Stimulated activated CD4-positive, alpha-beta T cell treated with anti-CD3 and anti-CD28 coated beads, Interleukin-12 subunit alpha, Interleukin-12 subunit beta, amount 100 ng/mL, for 24 hours (primary cell): Measurements from ENCODE around the gene RTL1.

Experiments used
- DNase-seq, 2 experiments: peaks; one replicate each; pipeline ENCODE4 v3.0.0-alpha.2; 2020; ENCODE audit warnings: low read depth in 2 of 2

The RTL1 gene

DNA sequence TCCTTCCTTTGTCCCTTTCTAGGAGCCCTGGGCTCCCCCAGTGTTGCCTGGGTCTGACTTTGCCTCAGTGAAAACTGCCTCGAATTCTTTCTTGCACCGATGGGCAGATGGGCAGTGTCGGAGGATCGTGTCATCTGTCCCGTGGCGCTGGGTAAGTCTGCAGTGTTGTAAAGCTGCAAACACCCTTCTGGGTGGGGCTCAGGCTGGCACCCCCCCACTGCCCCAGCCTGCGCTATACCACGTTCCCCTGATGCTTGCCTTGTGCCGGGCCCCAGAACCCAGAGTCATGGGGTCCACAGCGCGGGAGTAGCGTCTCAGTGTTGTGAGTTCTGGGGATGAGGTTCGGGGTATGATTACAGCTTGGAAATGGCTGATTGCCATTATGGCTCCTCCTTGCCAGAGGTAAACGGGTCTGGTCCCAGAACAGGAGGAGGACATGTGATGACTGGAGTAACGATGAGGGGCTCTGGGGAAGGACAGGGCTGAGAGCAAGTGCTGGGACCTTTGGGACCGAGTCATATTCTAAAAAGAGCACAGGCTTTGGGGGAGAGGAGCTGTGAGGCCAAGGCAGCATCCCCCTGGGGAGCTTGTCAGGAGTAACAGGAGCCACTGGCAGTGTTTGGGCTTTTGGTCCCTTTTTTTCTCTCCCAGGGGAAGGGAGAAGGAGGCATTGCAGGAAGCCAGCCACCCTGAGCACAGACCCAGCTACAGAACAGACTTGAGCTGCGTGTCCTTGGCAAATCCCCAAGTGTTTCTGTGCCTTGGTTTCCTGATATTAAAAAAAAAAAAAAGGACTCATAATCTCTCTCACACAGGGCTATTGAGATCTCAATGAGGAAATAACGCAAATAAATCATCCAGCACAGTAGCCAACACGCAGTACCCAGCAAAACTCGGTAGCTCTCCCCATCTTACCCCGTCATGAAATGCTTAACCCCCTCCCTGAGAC is 4.3 kb downstream of the RTL1 start:
- no peak for DNase-seq

DNA sequence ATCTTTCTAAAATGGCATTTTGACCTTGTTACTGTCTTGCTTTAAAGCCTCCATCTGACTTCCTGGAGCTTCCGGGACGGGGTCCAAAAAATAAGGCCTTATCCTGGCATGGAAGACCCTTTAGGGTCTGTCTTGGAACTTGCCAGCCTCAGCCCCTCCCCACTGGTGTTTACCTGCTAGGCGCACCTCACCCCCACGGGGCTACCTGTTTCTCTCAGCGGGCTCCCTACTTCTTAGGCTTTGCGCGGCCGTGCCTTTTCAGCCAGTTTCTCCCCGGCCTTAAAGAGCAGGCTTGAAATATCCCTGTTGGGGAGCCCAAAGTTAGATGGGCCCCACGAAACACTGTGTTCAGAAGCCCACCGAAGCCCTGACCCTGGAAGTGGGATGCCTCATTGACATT is 5.1 kb downstream of the RTL1 start:
- DNase-seq, result no peak

DNA sequence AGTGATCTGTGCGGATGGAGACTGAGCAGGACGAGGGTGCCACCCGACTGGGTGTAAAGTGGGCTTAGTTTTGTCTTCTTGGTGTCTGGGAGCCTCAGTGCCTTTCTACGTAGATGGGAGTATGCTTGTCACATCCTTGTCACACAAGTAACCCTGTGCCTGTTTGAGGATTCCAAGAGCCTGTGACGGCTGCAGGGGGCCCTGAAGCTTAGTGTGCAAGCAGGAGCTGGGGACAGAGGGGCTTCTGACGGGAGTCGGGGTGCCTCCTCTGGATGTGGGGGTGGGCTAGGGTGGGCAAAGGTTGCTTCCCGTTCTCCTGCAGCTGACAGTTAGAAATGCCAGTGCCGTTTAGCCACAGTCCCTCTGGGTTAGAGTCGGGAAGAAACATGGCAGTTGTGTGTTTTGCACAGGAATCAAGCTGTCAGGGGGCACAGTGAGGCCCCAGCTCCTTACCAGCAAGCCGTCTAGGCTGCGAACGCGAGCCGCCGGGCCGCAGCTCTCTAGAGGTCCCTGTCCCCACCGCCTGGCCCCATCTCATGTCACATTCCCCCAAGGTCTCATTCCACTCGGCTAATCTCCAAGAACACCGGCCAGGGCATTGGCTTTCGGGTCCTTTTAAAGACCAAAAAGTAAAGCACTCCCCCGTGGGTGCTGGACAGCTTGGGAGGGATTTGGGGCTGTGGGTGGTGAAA is 7.0 kb downstream of the RTL1 start:
- DNase-seq, result no peak

DNA sequence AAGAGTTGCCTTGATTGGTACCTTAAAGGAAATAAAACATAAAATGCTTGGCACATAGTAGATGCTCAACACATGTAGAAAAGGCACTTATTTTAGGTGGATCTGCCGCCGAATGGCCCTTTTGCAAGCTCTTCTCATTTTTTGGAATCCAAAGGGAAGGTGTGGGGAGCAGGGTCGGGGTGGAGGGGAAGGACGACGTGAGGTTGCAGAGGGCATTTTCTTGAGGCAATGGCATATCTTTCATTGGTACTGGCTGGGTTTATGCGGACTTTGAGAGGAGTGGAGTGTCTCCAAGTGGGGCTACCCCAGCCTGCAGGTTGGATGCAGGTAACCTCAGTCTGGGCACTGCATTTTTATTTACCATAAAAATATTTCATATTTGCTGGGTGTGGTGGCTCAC is 8.1 kb downstream of the RTL1 start:
- DNase-seq, result no peak

DNA sequence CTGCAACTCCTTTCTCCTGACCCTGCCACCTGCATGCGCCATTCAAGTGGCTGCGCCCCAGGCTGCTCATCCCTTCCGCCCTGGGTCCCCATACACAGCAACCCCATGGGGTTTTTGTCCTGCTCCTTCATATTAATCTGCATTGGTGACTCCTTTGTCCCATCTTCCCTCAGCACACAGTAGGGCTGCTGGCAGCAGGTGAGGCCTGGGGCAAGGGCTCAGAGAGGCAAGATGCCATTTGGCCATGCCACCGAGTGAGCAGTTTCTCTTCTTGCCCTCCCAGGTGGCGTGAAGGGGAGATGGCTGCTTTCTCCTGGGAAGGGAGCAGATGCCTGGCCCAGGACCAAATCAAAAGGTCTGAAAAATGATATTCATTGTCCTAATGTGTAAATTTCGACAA is 9.1 kb downstream of the RTL1 start:
- no peak for DNase-seq

DNA sequence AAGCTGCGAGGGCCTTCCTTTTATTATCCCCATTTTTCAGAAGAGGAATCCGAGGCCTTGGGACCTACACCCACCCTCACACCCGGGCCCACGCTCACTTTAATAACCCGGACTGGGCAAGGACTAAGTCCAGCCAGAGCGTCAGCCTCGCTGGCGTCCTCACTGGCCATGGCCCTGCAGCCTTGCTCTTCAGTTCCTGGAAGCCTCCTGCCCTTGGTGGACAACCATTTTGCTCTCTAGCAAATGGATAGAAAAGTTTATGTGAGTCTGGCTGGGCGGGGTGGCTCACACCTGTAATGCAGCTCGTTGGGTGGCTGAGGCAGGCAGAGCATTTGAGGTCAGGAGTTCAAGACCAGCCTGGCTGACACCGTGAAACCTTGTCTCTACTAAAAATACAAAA is 9.8 kb downstream of the RTL1 start:
- DNase-seq, result no peak

DNA sequence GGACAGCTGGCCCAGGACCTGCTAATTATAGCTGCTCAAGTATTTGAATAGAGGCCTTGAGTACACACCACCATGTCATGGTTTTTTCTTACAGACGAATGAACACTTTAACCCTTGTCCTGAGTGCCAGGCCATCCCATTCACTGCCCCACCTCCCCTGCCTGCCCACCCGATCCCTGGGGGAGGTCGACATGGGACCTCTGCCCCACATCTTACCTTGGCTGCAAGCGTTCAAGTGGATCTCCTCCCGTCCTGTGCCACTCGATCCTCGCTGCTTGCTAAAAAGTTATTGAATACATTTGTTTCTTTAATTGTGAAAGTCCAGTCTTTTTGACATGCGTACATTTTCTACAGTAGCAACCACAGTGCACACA is 10.3 kb downstream of the RTL1 start:
- no peak for DNase-seq

DNA sequence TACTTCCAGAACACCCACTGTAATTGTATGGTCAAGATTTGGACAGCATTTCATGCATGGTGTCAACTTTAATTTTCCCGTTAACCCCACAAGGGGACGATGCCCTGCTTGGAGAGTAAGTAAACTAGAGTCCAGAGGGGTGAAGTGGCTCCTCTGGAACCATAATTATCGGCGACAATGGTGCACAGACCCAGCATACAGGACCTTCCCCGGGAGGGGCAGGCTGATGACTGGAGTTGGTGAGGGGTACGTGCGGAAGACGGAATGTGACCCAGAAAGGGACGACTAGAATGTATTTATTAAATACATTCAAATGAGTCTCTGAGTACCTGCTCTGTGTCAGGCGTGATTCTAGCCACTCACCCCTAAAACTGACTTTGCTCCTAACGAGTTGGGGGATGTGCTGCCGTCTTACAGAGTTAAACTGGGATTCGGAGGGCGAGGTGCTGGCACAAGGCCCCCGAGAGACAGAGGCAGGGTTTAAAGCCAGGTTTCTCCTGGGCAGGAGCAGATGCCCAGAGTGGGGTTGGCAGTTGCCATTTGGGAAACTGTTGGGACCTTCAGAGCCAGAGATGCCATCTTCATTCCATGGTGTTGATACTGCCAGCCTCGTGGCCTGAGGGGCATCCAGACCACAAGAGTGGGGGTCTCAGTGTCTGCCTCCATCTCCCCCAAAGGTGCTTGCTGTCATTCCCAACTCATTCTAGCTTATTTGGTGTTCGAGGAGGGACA is 10.9 kb downstream of the RTL1 start:
- DNase-seq, result no peak

DNA sequence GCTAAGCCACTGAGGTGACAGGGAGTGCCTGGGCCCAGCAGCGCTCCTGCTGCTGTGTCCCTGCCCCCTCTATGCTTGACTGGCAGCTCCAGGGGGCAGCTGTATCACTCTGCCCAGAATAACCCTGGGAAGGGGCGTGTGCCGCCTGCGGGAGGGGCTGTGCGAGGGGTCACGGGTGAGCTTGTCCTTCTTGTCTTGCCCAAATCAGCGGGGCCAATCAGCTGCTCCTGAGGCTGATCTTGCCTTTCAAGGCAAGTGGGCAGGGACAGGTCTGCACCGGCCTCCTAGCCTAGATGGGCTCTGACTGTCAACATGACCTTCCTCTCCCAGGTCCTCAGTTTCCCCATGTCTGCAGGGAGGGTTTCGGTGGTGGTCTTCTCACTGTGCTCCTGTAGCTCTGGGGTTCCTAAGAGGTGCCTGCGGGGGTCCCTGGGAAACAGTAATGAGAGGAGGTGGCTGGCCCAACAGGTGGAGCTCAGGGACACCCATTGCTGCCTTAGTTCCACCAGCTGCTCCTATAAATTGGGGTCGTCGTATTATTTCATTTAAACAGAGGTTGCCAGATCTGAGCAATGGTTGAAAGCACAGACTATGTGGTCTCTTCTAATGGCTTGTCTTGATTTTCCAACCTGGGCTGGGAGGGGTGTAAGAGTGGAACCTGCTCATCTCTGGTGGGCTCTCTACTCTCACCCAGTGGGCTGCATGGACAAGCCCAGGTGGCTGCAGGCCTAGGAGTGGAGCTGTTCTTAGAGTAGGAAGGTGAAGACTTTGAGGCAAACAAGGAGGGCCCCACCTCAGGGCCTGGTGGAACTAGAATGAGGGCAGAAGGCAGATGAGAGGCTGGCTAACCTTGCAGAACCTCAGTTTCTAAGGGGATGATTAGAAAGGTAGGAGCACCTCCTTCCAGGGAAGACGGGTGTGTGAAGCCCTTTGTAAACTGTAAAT is 11.7 kb downstream of the RTL1 start:
- DNase-seq, result no peak

DNA sequence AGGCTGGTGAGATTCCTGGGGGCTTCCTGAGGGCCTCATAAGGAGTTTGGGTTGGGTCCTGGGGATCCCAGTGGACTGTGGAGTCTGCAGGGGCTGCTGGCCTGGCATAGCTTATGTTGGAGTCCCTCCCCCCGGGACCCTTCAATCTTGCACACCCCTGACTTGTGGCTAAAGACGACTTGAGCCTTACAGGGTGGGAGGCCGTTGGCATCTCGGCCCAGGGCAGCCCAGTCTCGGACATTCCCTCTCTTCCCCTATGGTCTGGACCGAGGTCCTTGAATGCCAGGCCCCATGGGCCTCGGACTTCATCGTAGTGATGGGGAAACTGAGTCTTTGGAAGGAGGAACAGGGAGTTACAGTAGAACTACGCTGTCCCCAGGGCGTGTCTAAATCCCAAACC is 12.5 kb downstream of the RTL1 start:
- DNase-seq, result no peak

DNA sequence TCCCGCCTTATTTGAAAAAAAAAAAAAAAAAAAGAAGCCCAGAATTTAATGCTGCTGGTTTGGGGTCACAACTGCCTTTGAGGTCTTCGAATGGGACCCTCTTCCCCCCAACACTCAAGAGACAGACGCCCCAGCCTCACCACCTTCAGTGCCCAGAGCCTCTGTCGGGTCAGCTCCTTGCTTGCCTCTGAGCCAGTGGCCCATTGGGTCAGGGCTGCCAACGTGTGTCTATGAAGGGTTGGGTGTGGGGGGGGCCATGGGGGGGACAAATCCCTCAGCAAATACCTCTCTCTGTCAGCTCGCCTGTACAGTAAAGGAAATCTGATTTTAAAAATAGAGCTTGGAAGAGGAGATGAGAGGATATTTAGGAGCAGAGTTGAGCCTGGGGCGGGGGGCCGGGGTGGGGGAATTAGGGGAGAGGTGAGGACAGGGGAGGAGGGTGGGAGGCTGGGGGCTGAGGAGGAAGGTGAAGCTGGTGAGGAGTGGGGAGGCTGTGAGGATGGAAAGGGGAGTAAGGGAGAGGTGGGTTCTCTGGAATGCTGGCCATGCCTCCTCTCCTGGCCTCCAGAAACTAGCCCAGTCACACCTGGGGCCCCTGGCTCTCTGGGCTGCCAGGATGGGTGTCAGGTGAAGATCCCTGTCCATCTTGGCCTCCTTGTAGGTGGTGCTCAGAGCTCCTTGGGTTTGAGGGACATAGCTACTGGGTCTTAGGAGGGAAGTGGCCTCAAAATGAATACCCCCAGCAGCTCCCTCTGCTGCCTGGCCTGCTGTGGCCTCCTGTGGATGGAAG is 13.3 kb downstream of the RTL1 start:
- no peak for DNase-seq

DNA sequence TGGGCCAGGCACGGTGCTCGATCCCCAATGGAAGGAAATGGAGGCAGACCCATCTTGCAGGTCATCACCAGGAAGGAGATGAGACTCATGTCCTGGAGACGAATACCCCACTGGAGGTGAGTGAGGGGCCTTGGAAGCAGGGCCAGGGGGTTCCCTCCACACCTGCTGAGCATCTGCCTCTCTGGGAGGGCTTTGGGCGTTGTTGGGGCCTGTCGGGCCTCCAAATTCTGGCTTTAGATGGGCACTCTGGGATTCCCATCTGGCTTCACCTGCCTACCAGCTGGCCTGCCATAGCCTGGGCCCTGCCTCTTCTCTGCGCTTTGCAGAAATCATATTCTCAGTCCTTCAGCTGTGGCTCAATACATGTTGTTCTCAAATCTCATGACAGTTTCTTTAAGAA is 13.9 kb downstream of the RTL1 start:
- no peak for DNase-seq

DNA sequence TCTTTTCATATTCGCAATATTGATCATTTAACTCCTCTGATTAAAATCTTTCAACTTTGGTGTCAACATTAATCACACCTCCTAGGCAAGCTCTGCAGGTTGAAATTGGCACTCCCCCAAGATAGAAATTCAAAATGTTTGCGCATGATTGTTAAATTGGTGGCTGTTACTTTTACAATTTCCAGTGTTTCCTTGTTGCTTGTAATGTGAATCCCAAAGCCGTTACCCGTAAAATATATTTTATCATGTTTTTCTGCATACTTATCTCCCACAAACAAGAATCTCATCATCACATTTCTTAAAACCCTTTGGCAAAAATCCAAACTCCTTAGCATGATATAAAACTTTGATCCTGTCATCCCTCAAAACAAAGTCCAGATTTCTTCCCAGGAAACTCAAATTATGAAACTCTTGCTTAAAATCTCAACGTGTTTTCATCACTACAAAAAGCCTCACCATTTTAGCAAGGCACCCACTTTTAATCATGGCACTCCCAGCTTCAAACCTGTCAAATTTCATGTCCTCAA is 14.7 kb downstream of the RTL1 start:
- no peak for DNase-seq

DNA sequence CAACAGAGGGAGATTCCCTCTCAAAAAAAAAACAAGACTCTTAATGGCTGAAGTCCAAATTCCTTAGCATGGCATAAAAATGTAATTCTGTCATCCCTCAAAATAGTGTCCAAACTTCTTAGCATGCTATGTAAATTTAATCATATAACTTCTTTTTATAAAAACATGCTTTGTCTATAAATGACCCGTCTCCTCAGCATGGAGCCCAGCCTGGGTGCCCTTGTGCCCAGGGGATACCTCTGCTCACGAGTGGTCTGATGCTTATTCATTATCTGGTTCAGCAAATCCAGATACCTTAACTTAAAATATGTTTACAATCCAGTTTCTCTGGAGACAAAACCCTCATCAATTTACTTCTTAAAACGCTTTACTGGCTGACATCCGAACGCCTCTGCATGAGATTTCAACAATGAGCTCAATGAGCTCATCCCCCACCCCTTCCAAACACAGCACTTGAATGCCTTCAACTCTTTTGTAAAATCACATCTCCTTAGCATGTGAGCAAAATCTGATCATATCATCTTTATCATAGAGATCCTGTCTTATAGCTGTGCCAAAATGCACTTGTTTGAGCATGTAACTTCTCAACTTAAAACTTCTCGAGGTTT is 15.7 kb downstream of the RTL1 start:
- no peak for DNase-seq

DNA sequence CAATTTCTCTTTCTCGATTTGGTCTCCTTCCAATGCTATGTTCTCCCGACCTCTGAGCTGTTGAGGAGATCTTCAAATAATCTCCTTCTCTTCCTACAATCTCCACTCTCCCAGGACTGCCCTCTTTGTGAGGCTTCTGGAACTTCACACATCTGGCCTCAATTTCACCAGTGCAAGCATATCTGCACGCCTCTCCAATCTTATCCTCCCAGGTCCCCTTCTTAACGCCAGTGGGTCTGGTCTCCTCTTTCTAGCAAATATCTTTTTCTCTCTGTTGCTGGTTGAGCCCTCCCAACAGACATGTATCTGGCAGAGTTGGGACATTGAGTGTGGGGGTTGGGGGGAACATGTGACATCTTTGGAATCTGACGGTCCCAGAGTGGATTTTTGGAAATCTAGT is 17.9 kb downstream of the RTL1 start:
- no peak for DNase-seq

DNA sequence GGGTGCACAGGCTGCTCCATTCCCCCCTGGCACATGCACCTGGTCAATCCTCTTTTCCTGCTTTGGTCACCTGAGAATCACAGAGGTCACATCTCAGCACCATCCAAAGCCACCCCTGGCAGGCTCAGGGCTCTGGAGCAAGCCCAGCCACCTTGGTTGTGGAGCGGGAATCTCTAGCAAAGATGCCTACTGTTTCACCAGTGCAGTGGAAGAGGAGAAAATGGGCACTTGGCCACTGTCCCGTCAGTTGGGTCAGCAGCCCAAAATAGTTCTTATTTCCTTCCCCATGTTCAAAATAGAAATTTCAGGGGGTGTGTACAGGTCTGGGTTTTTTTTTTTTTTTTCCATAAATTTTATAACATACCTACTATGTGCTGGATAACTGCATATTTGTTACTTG is 18.3 kb downstream of the RTL1 start:
- no peak for DNase-seq

DNA sequence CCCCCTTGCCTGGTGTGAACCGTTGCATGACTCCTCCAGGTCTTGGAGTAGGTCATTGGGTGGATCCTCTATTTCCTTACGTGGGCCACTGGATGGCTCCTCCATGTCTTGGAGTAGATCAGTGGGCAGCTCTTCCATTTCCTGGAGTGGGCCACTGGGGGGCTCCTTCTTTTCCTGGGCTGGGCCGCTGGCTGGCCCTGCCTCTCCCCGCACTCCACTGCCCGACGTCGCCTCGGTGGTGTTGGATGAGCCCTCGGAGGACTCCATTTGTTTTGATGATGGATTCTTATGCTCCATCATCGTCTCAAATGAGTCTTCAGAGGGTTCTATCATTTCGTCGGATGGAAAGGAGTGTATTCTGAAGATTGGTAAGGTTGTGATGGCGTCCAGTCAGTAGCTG is 19.1 kb downstream of the RTL1 start:
- DNase-seq, result no peak

DNA sequence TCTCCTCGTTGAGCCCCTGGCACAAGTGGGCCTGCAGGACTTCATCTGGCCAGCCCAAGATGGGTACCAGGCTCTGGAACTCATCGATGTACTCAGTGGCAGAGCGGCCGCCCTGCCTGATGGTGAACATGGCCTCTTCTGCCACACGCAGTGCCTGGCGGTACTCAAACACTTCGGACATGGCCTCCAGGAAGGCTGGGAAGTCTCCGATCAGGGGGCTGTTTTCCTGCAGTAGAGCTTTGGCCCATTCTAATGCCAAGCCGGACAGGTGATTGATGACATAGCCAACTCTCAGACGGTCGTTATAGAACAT is 19.8 kb downstream of the RTL1 start:
- DNase-seq, result no peak

DNA sequence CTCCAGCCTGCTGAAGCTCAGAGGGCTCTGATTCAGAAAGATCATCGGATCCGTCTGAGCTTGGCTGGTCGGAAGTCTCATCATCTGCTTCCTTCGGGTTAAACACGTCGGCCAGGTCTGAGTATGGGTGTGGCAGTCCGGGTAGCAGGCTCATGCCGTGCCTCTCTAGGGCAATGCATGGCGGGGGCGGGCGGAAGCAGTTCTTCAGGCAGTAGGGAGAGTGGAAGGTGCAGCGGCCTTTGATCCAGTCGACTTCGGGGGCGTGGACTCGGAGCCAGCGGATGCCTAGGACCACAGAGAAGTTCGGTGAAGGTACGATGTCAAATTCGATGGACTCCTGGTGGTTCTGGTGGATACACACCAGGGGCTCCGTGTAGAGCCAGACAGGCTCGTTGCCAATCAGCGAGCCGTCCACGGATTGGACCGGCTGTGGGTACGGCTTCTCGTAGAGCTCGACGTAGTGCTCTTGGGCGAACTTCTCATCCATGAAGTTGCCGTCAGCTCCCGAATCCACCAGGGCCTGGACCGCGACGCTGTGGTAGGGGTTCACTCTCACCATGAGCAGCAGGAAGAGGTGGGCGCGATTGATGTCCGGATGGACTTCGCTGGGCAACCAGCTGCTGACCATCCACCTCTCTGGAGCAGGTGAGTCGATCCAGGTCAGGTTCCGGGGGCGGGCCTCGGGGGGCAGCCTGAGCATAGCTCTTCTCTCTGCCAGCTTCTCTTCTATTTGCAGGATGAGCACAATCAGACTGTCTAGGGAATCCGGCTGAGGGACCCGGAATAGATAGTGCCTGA is 20.3 kb downstream of the RTL1 start:
- no peak for DNase-seq
